GM18951 (cell line): ENCODE results near the gene DENND1A.

Experiments
- POLR2A ChIP-seq: IDR thresholded peaks from 4 replicates; pipeline ENCODE4 v1.6.1; 2011; ENCODE audit warnings: mild to moderate bottlenecking; ENCODE audit not compliant: insufficient read length, insufficient read depth; ENCODE audit errors: extremely low read depth
- in situ Hi-C: fragments of 300-500 bp; cut with MboI; formaldehyde crosslinking; loops from one replicate; pipeline ENCODE4 v1.12.0; 2022; ENCODE audit warnings: low sequenced_read_pairs, mixed read lengths, inconsistent platforms; ENCODE audit not compliant: unreplicated experiment

The DENND1A gene

DNA sequence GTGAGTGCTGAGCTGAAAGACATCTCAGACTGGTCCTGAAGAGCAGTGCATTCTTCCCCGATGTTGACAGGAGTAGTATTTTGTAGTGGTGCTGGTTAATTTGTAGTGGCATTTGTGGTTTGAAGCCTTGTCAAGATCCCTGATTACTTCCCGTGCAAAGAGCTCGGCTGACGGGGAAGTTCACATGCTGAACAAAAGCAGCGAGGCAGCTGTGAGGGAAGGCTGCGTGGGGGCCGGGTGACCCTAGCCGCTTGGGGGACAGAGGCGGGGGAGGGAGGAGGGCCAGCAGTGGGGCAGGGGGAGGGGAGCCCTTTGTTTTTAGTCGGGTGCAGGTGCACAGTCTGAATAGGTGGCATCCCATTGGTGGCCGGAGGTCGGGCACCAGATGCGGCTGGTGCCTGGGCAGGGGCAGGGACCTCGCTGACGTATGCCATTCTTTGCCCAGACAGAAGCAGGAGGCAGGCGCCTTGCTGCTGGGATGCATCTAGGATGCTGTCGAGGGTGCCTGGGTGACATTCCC, 509.3 kb downstream of the DENND1A start:
- no peak for TF ChIP-seq POLR2A
- in situ Hi-C loops: loop anchor here (25.0 kb wide), 1 partner anchor 892 kb away; no protein-coding TSS in a partner anchor

DNA sequence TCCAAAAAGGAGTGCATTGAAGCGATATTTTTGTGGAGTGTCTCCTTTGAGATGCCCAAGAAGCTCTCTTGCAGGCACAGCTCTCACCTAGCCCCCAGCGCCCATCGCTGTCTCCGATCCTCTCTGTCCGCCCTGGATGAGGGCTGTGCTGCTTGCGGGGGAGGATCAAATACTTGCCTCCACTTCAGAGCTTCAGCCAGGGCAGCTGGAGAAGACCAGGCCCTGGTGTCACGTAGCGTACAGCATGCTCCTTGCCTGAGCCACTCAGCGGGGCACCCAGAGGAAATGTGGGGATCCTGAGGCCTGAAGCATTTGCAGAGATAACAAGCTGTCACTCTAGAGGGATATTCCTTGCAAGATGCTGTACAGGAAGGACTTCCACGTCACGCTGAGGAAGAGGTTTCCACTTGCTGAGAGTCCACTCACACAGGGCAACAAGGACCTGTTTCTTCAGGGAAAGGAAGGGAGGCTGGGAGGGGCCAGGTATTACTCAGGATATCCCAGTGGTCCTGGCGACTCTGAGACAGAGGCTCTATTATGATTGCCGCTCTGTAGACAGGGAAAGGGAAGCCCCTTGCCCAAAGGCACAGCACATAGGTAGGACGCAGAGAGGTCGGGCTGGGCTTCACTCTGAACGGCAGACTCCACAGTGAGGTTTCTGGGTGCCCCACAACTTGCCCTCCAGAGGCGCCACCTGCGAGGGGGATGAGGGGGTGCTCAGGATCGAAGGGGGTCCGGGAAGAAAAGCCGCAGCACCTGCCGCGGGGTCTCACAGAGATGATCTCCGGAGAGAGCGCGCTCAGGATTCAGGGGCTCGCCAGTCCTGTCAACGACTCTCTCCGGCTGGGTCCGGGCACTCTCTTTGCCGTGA, 510.0 kb downstream of the DENND1A start:
- no peak for TF ChIP-seq POLR2A
- in situ Hi-C loops: loop anchor here (25.0 kb wide), 1 partner anchor 892 kb away; no protein-coding TSS in a partner anchor

DNA sequence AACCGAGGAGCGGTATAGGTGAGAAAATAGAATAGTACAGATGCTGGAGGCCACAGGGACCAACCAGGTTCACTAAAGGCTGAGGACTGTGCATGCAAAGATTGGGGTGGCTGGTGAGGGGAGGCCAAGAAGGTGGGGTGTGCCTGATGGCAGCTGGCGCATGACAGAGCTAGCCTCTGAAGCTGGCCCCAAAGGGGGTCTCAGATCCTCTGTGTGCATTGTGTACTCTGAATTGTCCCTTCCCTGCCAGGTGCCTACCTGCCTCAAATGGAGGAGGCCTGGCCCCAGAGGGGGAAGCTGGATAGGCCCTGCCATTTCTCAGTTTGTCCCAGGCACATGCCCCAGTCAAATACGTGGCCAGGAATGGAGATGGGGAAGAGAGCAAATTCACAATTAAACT, 510.8 kb downstream of the DENND1A start:
- TF ChIP-seq POLR2A: no peak
- in situ Hi-C loops: loop anchor here (25.0 kb wide), 1 partner anchor 893 kb away; no protein-coding TSS in a partner anchor

DNA sequence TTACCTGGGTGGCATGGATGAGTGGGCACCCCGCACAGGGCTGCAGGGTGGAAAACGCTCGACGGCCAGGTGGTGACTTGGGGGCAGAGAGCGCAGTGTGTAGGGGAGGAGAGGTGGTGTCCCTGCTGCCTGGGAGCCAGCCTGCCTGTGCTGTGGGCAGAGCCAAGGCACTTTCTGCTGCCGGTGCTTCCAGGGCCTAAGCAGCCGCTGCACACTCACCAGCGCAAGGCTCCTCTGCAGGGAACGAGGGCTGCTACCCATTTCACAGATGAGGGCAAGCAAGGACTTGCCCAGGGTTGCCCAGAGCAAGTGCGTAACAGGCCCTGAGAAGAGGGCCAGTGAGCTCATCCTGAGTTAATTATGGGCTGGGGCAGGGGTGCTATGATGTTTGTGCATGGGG, 511.4 kb downstream of the DENND1A start:
- TF ChIP-seq POLR2A: no peak
- in situ Hi-C loops: loop anchor here (25.0 kb wide), 1 partner anchor 894 kb away; no protein-coding TSS in a partner anchor

DNA sequence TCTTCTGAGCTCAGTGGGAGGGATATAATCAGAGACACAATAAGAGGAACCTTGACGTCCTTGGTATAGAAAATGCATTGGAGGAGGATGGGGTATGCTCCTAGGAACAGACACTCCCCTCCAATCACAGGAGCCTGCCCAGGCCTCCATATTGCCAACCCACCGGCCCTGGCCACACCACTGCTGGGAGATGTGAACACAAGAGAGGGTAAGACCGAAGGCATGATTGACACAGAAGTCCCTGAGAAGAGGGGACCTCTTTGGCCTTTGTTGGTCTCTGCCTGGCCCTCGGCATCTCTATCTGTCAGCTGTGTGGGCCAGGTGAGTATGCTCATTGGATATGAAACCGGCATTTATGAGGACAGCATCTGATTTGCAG, 511.9 kb downstream of the DENND1A start:
- no peak for TF ChIP-seq POLR2A
- in situ Hi-C loops: loop anchor here (25.0 kb wide), 1 partner anchor 894 kb away; no protein-coding TSS in a partner anchor

DNA sequence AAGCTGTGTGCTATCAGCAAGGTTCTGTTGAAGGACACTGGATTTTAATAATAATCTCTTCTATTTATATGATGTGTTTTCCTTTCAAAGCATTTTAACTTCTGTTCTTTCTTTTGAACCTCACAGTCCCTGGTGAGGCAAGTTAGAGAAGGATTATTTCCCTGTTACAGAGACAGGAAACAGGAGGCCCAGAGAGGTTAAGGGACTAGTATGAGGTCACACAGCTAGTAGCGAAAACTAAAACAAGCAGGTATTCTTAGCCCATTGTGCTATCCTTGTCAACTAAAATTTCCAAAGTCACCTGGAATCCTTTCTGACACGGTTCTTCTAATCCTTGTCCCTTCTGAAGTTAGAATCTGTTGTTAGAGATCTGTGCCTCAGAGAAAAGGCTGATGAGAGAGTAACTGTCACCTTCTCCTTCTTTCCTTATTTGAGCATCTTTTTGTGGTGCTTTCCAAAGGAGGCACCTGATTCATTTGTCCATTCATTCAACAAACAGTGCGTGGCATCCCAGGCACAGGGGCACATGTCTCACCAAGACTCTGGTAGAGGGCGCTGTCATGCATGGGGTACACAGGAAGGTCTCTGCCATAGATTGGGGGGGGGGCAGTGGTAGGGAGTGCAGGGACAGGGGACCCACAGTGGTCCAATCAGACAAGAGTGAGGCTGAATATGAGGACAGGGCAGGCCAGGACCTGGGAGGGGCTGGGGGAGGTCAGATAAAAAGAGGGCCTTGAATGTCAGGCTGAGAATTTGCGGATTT, 512.5 kb downstream of the DENND1A start:
- no peak for TF ChIP-seq POLR2A
- in situ Hi-C loops: loop anchor here (25.0 kb wide), 1 partner anchor 895 kb away; no protein-coding TSS in a partner anchor

DNA sequence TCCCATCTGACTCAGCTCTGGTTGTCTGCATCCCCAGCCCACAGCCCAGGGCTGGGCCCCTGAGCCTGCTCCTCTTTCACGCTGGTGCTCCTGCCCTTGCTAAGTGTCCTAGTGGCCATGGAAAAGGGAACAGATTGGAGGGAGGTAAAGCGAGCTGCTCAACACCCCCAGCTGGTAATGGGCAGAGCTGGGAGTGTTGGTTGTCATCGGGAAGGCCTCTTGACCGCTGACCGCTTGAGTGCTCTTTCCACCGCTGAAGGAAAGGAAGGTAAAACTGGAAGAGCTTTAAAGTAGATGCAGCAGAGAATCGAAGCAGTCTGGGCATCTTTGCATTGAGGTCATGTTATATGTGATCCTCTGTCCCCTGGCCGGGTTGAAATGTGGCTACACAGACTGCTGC, 513.8 kb downstream of the DENND1A start:
- in situ Hi-C loops: loop anchor here (25.0 kb wide), 1 partner anchor 896 kb away; no protein-coding TSS in a partner anchor
- no peak for TF ChIP-seq POLR2A

DNA sequence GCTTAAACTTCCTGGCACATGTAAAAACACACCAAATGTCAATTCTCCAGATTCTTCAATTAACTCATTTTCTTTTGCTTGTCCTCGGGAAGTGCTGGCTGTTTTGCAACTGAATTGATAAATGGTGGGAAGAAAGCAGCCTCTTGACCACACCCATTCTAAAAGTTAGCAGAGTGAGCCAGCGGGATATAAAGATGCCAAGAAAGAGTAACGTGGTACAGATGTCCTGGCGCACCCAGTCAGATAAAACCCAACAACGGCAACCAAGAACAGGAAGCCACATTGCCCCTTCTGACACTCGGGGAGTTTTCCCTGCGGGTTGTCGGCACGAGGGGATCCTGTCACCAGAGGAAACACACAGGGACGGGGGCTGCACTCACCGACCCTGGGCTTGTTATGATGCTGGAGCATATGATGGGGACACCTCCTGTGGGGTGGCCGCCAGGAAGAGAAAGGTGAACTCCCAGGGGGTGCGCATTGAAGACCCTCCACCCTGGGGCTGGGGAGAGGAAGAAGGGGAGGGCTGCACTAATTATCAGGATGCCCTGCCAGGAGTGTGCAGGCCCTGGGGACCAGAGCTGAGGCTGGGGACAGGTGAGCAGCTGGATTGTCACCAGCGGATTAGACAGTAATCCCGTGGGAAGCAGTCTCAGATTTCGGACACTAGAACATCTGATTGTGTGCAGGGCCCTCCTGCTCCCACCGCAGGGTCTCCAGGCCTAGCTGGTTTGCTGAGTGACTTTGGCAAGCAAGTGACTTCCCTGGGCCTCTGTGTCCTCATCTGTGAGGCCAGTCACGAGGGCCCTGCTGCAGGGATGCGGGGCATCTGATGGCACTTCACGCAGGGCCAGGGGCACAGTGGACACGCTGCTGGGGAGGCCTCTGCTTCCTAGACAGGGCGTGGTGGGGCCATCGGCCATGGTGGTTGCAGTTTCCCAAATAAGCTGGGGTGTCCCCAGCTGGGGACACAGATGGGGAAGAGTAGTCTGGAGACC, 514.7 kb downstream of the DENND1A start:
- in situ Hi-C loops: loop anchor here (25.0 kb wide), 1 partner anchor 897 kb away; no protein-coding TSS in a partner anchor

DNA sequence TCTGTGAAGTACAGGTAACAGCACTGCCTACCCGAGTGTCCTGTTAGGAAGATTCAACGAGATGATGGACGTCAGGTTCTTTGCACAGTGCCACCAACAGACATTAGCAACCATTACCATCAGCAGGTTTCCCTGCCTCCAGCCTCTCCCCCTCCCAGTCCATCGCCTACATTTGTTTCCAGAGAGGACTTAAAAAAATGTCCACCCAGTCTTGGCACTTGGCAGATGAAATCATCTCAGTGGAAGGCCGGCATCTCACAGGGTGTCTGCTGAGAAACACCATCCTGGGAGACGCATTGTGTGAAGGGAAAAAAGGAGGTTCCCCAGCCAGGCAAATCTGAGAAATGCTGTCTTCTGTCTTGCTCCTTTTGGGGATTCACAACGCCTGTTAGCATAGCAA, 515.7 kb downstream of the DENND1A start:
- TF ChIP-seq POLR2A: no peak
- in situ Hi-C loops: loop anchor here (25.0 kb wide), 1 partner anchor 898 kb away; no protein-coding TSS in a partner anchor

More for the DNA sequence above, 514.7 kb downstream of the DENND1A start:
- TF ChIP-seq POLR2A: no peak

DNA sequence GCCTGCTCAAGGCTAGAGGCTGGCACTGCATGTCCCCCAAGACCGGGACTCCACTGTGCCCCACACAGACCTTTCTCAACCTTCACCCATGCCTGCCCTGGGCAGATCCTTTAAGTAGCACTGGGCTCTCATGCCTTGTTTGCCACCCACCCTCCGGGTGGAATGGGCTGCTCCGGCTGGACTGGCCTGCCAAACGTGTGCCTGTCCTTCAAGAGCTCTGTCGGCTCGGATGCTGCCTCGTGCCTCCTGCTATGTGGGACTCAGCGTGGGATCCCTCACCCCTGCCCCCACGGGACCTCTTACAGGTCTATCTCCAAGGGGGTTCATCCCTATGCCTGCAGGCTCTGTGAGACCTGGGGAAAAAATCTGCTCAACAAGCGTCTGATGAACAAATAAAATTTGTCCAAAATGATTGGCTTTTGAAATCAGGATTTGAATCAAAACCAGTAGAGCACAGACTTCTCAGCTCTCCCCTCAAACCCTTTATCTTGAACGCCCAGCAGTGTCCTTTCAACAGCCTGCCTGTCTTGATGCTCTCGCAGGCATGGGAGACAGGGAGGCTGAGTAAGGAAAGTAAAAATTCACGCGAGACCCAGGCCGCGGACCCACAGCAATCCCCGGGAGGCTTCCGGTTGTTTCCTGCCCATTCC, 517.6 kb downstream of the DENND1A start:
- no peak for TF ChIP-seq POLR2A
- in situ Hi-C loops: loop anchor here (25.0 kb wide), 1 partner anchor 900 kb away; no protein-coding TSS in a partner anchor

DNA sequence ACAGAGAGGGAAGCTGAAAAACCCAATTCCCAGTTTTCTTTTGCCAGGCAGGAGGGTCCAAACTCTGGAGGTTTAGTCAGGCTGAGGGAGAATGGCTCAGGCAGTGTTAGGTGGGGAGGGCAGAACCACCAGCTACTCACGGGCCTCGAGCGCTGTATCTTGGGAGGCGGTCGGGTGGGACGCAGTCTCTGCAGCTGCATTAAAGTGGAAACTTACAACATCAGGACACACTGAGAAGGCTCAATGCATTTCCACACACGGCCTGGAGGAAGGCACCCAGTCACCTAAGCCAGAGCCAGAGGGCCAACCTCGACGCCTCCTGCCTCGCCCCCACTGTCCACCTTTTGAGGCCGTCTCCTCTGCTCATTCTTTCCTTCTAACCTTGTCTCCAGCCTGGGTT, 518.3 kb downstream of the DENND1A start:
- TF ChIP-seq POLR2A: no peak
- in situ Hi-C loops: loop anchor here (25.0 kb wide), 1 partner anchor 901 kb away; no protein-coding TSS in a partner anchor
